Transverse colon (tissue), 4 donors: ENCODE measurements around the gene CCL18.
"Not testable (repeated sequence)": the region's sequence is repeated elsewhere in the genome, so short reads cannot be mapped to it uniquely, and the experiment has no call there.

ENCODE experiments used
- EP300 ChIP-seq: sonication (generic); formaldehyde crosslinking; IDR thresholded peaks from one replicate; pipeline ENCODE4 v1.6.1; 2017; ENCODE audit warnings: antibody characterized with exemption, low read depth
- POLR2A ChIP-seq: fragments of 450-650 bp; IDR thresholded peaks from one replicate; pipeline ENCODE4 v1.6.1; 2016; ENCODE audit warnings: antibody characterized with exemption, mild to moderate bottlenecking, moderate library complexity
- POLR2AphosphoS5 ChIP-seq, 3 donors: sonication (generic); formaldehyde crosslinking; IDR thresholded peaks; one replicate each; pipeline ENCODE4 v1.6.1; 2016; ENCODE audit warnings: antibody characterized with exemption in 3 of 3
- TF ChIP-seq, protein P1 (sequence below), 5 experiments: fragments of 200-600 bp in 3 of 5; fragments of 450-650 bp in 2 of 5; sonication (generic) in 3 of 5; IDR thresholded peaks; 1 replicate in 2 of 5; 2 replicates in 3 of 5; pipeline ENCODE4 v1.5.1; 2016 to 2017; ENCODE audit warnings: antibody characterized with exemption in 5 of 5, inconsistent platforms in 3 of 5, mild to moderate bottlenecking in 2 of 5, moderate library complexity in 1 of 5

- not testable (repeated sequence) for TF ChIP-seq EP300; POLR2A; POLR2AphosphoS5 (IDR thresholded peaks at IDR 0.05)
- TF ChIP-seq, protein P1, sequence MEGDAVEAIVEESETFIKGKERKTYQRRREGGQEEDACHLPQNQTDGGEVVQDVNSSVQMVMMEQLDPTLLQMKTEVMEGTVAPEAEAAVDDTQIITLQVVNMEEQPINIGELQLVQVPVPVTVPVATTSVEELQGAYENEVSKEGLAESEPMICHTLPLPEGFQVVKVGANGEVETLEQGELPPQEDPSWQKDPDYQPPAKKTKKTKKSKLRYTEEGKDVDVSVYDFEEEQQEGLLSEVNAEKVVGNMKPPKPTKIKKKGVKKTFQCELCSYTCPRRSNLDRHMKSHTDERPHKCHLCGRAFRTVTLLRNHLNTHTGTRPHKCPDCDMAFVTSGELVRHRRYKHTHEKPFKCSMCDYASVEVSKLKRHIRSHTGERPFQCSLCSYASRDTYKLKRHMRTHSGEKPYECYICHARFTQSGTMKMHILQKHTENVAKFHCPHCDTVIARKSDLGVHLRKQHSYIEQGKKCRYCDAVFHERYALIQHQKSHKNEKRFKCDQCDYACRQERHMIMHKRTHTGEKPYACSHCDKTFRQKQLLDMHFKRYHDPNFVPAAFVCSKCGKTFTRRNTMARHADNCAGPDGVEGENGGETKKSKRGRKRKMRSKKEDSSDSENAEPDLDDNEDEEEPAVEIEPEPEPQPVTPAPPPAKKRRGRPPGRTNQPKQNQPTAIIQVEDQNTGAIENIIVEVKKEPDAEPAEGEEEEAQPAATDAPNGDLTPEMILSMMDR (IDR thresholded peaks at IDR 0.05), result not testable (repeated sequence)
Measured at GRCh38 chr17:36115649-36115977, 51.5 kb downstream of the CCL18 start.
